G401 (cell line): ENCODE results near the gene LRRC25. TPM values are rescaled to one million over a fixed set of nuclear protein-coding genes. Genes with fewer than 3 reads are reported as not detected.

Experiments
- DNase-seq: peaks from one replicate; pipeline ENCODE4 v3.0.0-alpha.2; 2015; ENCODE audit warnings: low spot score
- in situ Hi-C: cut with HindIII; loops from 2 replicates; pipeline ENCODE4 v1.10.0; 2016; ENCODE audit warnings: low sequenced_read_pairs, mixed read lengths
- total RNA-seq: library from RNA; depleted of rRNA; stranded (reverse); fragments of >200 nt; shearing (Covaris generic); gene quantifications from 2 replicates; pipeline ENCODE4 v1.2.3, GENCODE V29; 2014

The LRRC25 gene
- total RNA-seq, 1 experiment from 2014 or later = not detected

- in situ Hi-C loops = no loop called here
- DNase-seq = no peak
Observed at GRCh38 chr19:18426416-18426767, 29.0 kb upstream of the LRRC25 start.

- in situ Hi-C loops = no loop called here
- DNase-seq = peak; percentile 79
Observed at GRCh38 chr19:18425515-18426415, 28.3 kb upstream of the LRRC25 start.

GRCh38 chr19:18424890-18425514, 27.6 kb upstream of the LRRC25 start:
- no peak for DNase-seq
- in situ Hi-C loops = no loop called here

- in situ Hi-C loops = no loop called here
- no peak for DNase-seq
Observed at GRCh38 chr19:18424122-18424889, 26.9 kb upstream of the LRRC25 start.

GRCh38 chr19:18423258-18424020, 26.0 kb upstream of the LRRC25 start:
- in situ Hi-C loops = no loop called here
- DNase-seq = no peak

- no peak for DNase-seq
- in situ Hi-C loops = no loop called here
Observed at GRCh38 chr19:18422530-18423191, 25.2 kb upstream of the LRRC25 start.

GRCh38 chr19:18421371-18421959, 24.0 kb upstream of the LRRC25 start:
- in situ Hi-C loops = no loop called here
- no peak for DNase-seq

GRCh38 chr19:18420930-18421329, 23.5 kb upstream of the LRRC25 start:
- DNase-seq = no peak
- in situ Hi-C loops = no loop called here

- no peak for DNase-seq
- in situ Hi-C loops = no loop called here
Observed at GRCh38 chr19:18419699-18420460, 22.5 kb upstream of the LRRC25 start.

GRCh38 chr19:18419195-18419698, 21.8 kb upstream of the LRRC25 start, which contains the start of gene SSBP4:
Gene SSBP4, plus strand, starts transcription at chr19:18419398. Its CDS starts 251 bp downstream, at chr19:18419649.
- peak; percentile 71 for DNase-seq
- in situ Hi-C loops = no loop called here

GRCh38 chr19:18418483-18419194, 21.2 kb upstream of the LRRC25 start:
- in situ Hi-C loops = no loop called here
- DNase-seq = no peak

- no peak for DNase-seq
- in situ Hi-C loops = no loop called here
Observed at GRCh38 chr19:18418029-18418482, 20.6 kb upstream of the LRRC25 start.

- in situ Hi-C loops = no loop called here
- peak; percentile 50 for DNase-seq
Observed at GRCh38 chr19:18417250-18418028, 20.0 kb upstream of the LRRC25 start.

- DNase-seq = peak; percentile 82
- in situ Hi-C loops = no loop called here
Observed at GRCh38 chr19:18416778-18417249, 19.4 kb upstream of the LRRC25 start.

GRCh38 chr19:18415178-18415867, 17.9 kb upstream of the LRRC25 start:
- no peak for DNase-seq
- in situ Hi-C loops = no loop called here
